Measurements from ENCODE around the gene FAM219A.

Gene FAM219A

GRCh38 chr9:34399729-34400128 lies 58.6 kb downstream of the FAM219A start:
- no peak for DNase-seq

GRCh38 chr9:34398875-34399274 lies 59.5 kb downstream of the FAM219A start:
- no peak for DNase-seq

GRCh38 chr9:34396276-34397214 lies 61.8 kb downstream of the FAM219A start:
- DNase-seq = no peak

GRCh38 chr9:34392511-34392910 lies 65.9 kb downstream of the FAM219A start:
- no peak for DNase-seq

GRCh38 chr9:34387239-34387638 lies 71.1 kb downstream of the FAM219A start:
- DNase-seq = no peak

- no peak for DNase-seq
Measured at GRCh38 chr9:34386656-34387055, 71.7 kb downstream of the FAM219A start.

GRCh38 chr9:34385561-34386230 lies 72.7 kb downstream of the FAM219A start:
- DNase-seq = no peak

- DNase-seq = no peak
Measured at GRCh38 chr9:34384368-34385165, 73.8 kb downstream of the FAM219A start.

GRCh38 chr9:34383904-34384303 lies 74.5 kb downstream of the FAM219A start:
- DNase-seq = no peak

- DNase-seq = no peak
Measured at GRCh38 chr9:34382879-34383278, 75.5 kb downstream of the FAM219A start.

GRCh38 chr9:34382054-34382453 lies 76.3 kb downstream of the FAM219A start:
- DNase-seq = no peak

- no peak for DNase-seq
Measured at GRCh38 chr9:34381323-34381722, 77.0 kb downstream of the FAM219A start.

- DNase-seq = peak; percentile 65
Measured at GRCh38 chr9:34380511-34381315, 77.7 kb downstream of the FAM219A start.

- no peak for DNase-seq
Measured at GRCh38 chr9:34380034-34380510, 78.3 kb downstream of the FAM219A start.

- DNase-seq = peak; percentile 82
Measured at GRCh38 chr9:34379334-34380033, 78.9 kb downstream of the FAM219A start.

- DNase-seq = no peak
Measured at GRCh38 chr9:34378376-34379060, 79.9 kb downstream of the FAM219A start.

- DNase-seq = no peak
Measured at GRCh38 chr9:34377404-34377746, 81.0 kb downstream of the FAM219A start.

GRCh38 chr9:34376596-34377403 lies 81.6 kb downstream of the FAM219A start, which contains the start of gene MYORG:
MYORG (minus strand) TSS chr9:34376898; CDS start chr9:34372943, 3,955 bp downstream.
- peak; percentile 93 for DNase-seq

- no peak for DNase-seq
Measured at GRCh38 chr9:34375901-34376595, 82.3 kb downstream of the FAM219A start.
